HepG2 (cell line): ENCODE measurements around the gene PPP4R1. TPM values are rescaled to one million over a fixed set of nuclear protein-coding genes. Genes with fewer than 3 reads are reported as not detected.
A peak's percentile ranks its signal among the peaks of the same experiment; 100 is the strongest.

Experiments used
- ATAC-seq: fragments of 200-7000 bp; cut with Tn5 transposase; 3 replicates; pipeline ENCODE4 v1.9.1; 2020; ENCODE audit warnings: mild to moderate bottlenecking, moderate library complexity
- BruUV-seq: library from RNA; stranded (reverse); fragments of 400-500 nt; replicated peaks from 2 replicates; lab custom pipeline; 2021; lab: Mats Ljungman, UMichigan
- CTCF ChIA-PET: fragments of 300-600 bp; formaldehyde crosslinking; extraction: SDS; loops from one replicate; lab custom pipeline; 2021; ENCODE audit warnings: low total read pairs, inconsistent platforms, low intra/inter-chr PET ratio; lab: Yijun Ruan, JAX
- POLR2A ChIA-PET: fragments of 350-600 bp; sonication (Branson Sonifier 250); formaldehyde crosslinking; loops from one replicate; lab custom pipeline; 2020; ENCODE audit warnings: antibody characterized with exemption, inconsistent platforms; lab: Yijun Ruan, JAX
- DNase-seq: peaks from one replicate; pipeline ENCODE4 v3.0.0-alpha.2; 2015; ENCODE audit warnings: low spot score
- FAIRE-seq: peaks from 3 replicates; lab custom pipeline; 2011; peaks lifted over from hg19 to GRCh38; lab: Jason Lieb, UNC
- H2AFZ ChIP-seq: one replicate; pipeline ENCODE4 v1.6.1; 2011; ENCODE audit warnings: low read length, inconsistent platforms
- H3K27ac ChIP-seq: fragments of 300-600 bp; 3 replicates; pipeline ENCODE4 v1.8.0; 2011; ENCODE audit warnings: mixed run types, mild to moderate bottlenecking, mixed read lengths, low read length, inconsistent platforms; ENCODE audit not compliant: insufficient read depth; ENCODE audit errors: extremely low read length
- H3K27me3 ChIP-seq, 2 experiments: fragments of 200-600 bp in 1 of 2; 2 replicates in 1 of 2; 3 replicates in 1 of 2; pipeline versions ENCODE4 v1.6.0 to v1.8.0; 2011; ENCODE audit warnings: low read length in 2 of 2, mild to moderate bottlenecking in 2 of 2, moderate library complexity in 2 of 2, inconsistent platforms in 1 of 2; ENCODE audit not compliant: insufficient read depth in 2 of 2, control insufficient read depth in 1 of 2
- H3K36me3 ChIP-seq, 2 experiments: fragments of 200-600 bp in 1 of 2; replicated peaks in 1 of 2; 2 replicates in 1 of 2; 3 replicates in 1 of 2; pipeline versions ENCODE4 v1.5.1 to v1.8.0; 2011; ENCODE audit warnings: low read length in 2 of 2, inconsistent platforms in 1 of 2; ENCODE audit not compliant: insufficient read depth in 2 of 2, control insufficient read depth in 1 of 2
- H3K4me1 ChIP-seq: 2 replicates; pipeline ENCODE4 v1.5.1; 2012; ENCODE audit warnings: low read length, inconsistent platforms; ENCODE audit not compliant: insufficient read depth
- H3K4me2 ChIP-seq: 2 replicates; pipeline ENCODE4 v1.6.0; 2011; ENCODE audit warnings: low read depth, low read length, inconsistent platforms
- H3K4me3 ChIP-seq, 3 experiments: fragments of 200-600 bp in 1 of 3; sonication (generic), shearing (Covaris generic) in 1 of 3; replicated peaks in 1 of 3; 2 replicates each; pipeline ENCODE4 v1.5.1; 2011 to 2016; ENCODE audit warnings: low read length in 3 of 3, inconsistent platforms in 2 of 3, low read depth in 2 of 3, mild to moderate bottlenecking in 2 of 3, control low read depth in 1 of 3, mixed read lengths in 1 of 3; ENCODE audit not compliant: insufficient read depth in 1 of 3
- H3K79me2 ChIP-seq: one replicate; pipeline ENCODE4 v1.6.1; 2011; ENCODE audit warnings: low read length, inconsistent platforms; ENCODE audit not compliant: insufficient read depth
- H3K9ac ChIP-seq: 2 replicates; pipeline ENCODE4 v1.6.0; 2011; ENCODE audit warnings: mild to moderate bottlenecking, low read depth, low read length, inconsistent platforms; ENCODE audit not compliant: insufficient read depth
- H3K9me3 ChIP-seq: 2 replicates; pipeline ENCODE4 v1.5.1; 2012; ENCODE audit warnings: mild to moderate bottlenecking, low read length
- H4K20me1 ChIP-seq: 2 replicates; pipeline ENCODE4 v1.6.0; 2011; ENCODE audit warnings: inconsistent platforms, mild to moderate bottlenecking, low read length, moderate library complexity; ENCODE audit not compliant: insufficient read depth
- PREB ChIP-seq: sonication (generic); formaldehyde crosslinking; IDR thresholded peaks from 2 replicates; pipeline ENCODE4 v1.4.0; 2020; ENCODE audit warnings: missing genetic modification reagents
- ZGPAT ChIP-seq: IDR thresholded peaks from 2 replicates; pipeline ENCODE4 v1.6.1; 2016; ENCODE audit warnings: mild to moderate bottlenecking
- ZNF770 ChIP-seq: sonication (generic); formaldehyde crosslinking; IDR thresholded peaks from 2 replicates; pipeline ENCODE4 v1.5.0; 2020; ENCODE audit warnings: mild to moderate bottlenecking, missing genetic modification reagents
- whole genome bisulfite sequencing: methylation state at CpG from one replicate; pipeline ENCODE4 v1.1.6; 2017; ENCODE audit warnings: low lambda C conversion rate; 5-methylcytosine and 5-hydroxymethylcytosine counted together
- in situ Hi-C: cut with HindIII; loops from 2 replicates; pipeline ENCODE4 v1.10.0; 2017; ENCODE audit warnings: low pct_unique_long_range_greater_than_20kb; ENCODE audit not compliant: extremely low pct_ligation_motif_present
- intact Hi-C: fragments of 100-400 bp; cut with micrococcal nuclease; formaldehyde crosslinking; loops from one replicate; pipeline ENCODE4 v1.10.0; 2022; ENCODE audit not compliant: unreplicated experiment
- polyA plus RNA-seq, 8 experiments: library from polyadenylated mRNA; depleted of rRNA in 3 of 8; stranded (reverse) in 7 of 8; unstranded in 1 of 8; fragments of >200 nt; fragmentation: Illumina TruSeq in 4 of 8; extraction: Trizol in 4 of 8; gene quantifications; 2 replicates each; pipeline versions ENCODE4 v1.2.1 to v1.2.3, GENCODE V29; 2011 to 2016; ENCODE audit warnings: low read depth in 4 of 8, missing spikeins in 1 of 8, mixed read lengths in 1 of 8; ENCODE audit not compliant: insufficient read depth in 1 of 8
- total RNA-seq, 5 experiments: library from RNA; depleted of rRNA; stranded (reverse); fragments of >200 nt; fragmentation: Illumina TruSeq; extraction: Trizol; gene quantifications; 2 replicates each; pipeline ENCODE4 v1.2.3, GENCODE V29; 2016; ENCODE audit warnings: low read depth in 1 of 5

The PPP4R1 gene
- total and polyA plus RNA-seq, 2 of the 13 experiments (the other 11 are each of a cell fraction or from before 2014, with no cell fraction given), result 66.5 to 72.4 TPM

GRCh38 chr18:9597609-9598008 lies 16.8 kb downstream of the PPP4R1 start:
- Histone ChIP-seq H2AFZ (no peak overlapping the region), H4K20me1 (peaks cover 17% of the 10 kb centered on the region), H3K4me3 (no peak overlapping the region), H3K79me2 (peaks cover 86% of the 10 kb centered on the region), H3K4me1 (peaks cover 54% of the 10 kb centered on the region), H3K27me3 (no peaks in the 10 kb centered on the region), H3K36me3 (peaks cover 3 to 7% of the 10 kb centered on the region in 2 experiments; a peak in 3 of 5 replicates), H3K9me3 (no peaks in the 10 kb centered on the region), H3K9ac (no peak overlapping the region), H3K4me2 (no peak overlapping the region), H3K27ac (no peak overlapping the region)
- ATAC-seq (no peak), FAIRE-seq (no peak), DNase-seq (no peak)
- in situ Hi-C loops (no loop called here), intact Hi-C loops (no loop called here)
- CTCF ChIA-PET, result no interaction called here
- POLR2A ChIA-PET, result no interaction called here
- WGBS, result 85% methylated on average over 3 of the region's 3 CpGs
- no peak for TF ChIP-seq PREB
- BruUV-seq, result no TSS peak

GRCh38 chr18:9596843-9597526 lies 17.4 kb downstream of the PPP4R1 start:
- peaks cover 3 to 13% of the 10 kb centered on the region in 2 experiments for H3K36me3 ChIP-seq
- ATAC-seq, result no peak
- no peak for FAIRE-seq
- BruUV-seq, result no TSS peak
- H4K20me1 ChIP-seq, result peaks cover 17% of the 10 kb centered on the region
- no peak overlapping the region for H2AFZ ChIP-seq
- H3K9me3 ChIP-seq, result no peaks in the 10 kb centered on the region
- intact Hi-C loops, result no loop called here
- TF ChIP-seq ZGPAT, result no peak
- TF ChIP-seq ZNF770 (CRISPR knock-in tag), result peak; percentile 54; the same call in 1 of the 2 replicates
- TF ChIP-seq, all 625 proteins: peak for 1
- Histone ChIP-seq H3K79me2 (peaks cover 85% of the 10 kb centered on the region), H3K9ac (no peak overlapping the region), H3K4me2 (no peak overlapping the region), H3K27me3 (no peaks in the 10 kb centered on the region), H3K4me1 (peaks cover 54% of the 10 kb centered on the region), H3K4me3 (no peak overlapping the region), H3K27ac (no peak overlapping the region)
- POLR2A ChIA-PET, result no interaction called here
- no peak for DNase-seq
- CTCF ChIA-PET, result no interaction called here
- 95% methylated on average over 4 of the region's 4 CpGs for WGBS
- in situ Hi-C loops, result no loop called here
